Type B pancreatic cell (in vitro differentiated cells): ENCODE data around the gene CD101. TPM values are rescaled to one million over a fixed set of nuclear protein-coding genes. Genes with fewer than 3 reads are reported as not detected.

ENCODE experiments used
- DNase-seq: peaks from one replicate; pipeline ENCODE4 v3.0.0; 2021; ENCODE audit warnings: mixed read lengths; ENCODE audit not compliant: unreplicated experiment; ENCODE audit errors: extremely low spot score
- H3K27ac Mint-ChIP-seq: 2 replicates; pipeline ENCODE4 v1.8.0; 2021; ENCODE audit warnings: mild to moderate bottlenecking, mixed read lengths
- H3K27me3 Mint-ChIP-seq: 2 replicates; pipeline ENCODE4 v1.8.0; 2021; ENCODE audit warnings: mixed read lengths
- H3K36me3 Mint-ChIP-seq: 2 replicates; pipeline ENCODE4 v1.8.0; 2021; ENCODE audit warnings: mixed read lengths
- H3K4me1 Mint-ChIP-seq: one replicate; pipeline ENCODE4 v1.8.0; 2021; ENCODE audit warnings: mixed read lengths; ENCODE audit not compliant: unreplicated experiment
- H3K4me3 Mint-ChIP-seq: 2 replicates; pipeline ENCODE4 v1.8.0; 2021; ENCODE audit warnings: mild to moderate bottlenecking, mixed read lengths
- H3K9me3 Mint-ChIP-seq: 2 replicates; pipeline ENCODE4 v1.8.0; 2021; ENCODE audit warnings: mixed read lengths
- CTCF ChIP-seq: fragments of 200-600 bp; sonication (generic); conservative IDR thresholded peaks from 2 replicates; pipeline ENCODE4 v1.5.0; 2021; ENCODE audit warnings: antibody characterized with exemption, mild to moderate bottlenecking
- total RNA-seq: library from RNA; stranded (reverse); gene quantifications from 2 replicates; pipeline ENCODE4 v1.2.1, GENCODE V29; 2021; ENCODE audit warnings: low replicate concordance

Gene CD101
- total RNA-seq, 1 donor from 2014 or later, result 4.4 TPM

GRCh38 chr1:116982319-116983004 is 19.1 kb upstream of the CD101 start:
- Mint-ChIP-seq H3K36me3 (peaks cover 38% of the 10 kb centered on the region), H3K4me3 (no peak overlapping the region), H3K27ac (no peak overlapping the region), H3K4me1 (peaks cover 12% of the 10 kb centered on the region), H3K27me3 (no peaks in the 10 kb centered on the region), H3K9me3 (peaks cover 3% of the 10 kb centered on the region)
- no peak for DNase-seq
- no peak for TF ChIP-seq CTCF

- DNase-seq, result no peak
- Mint-ChIP-seq H3K27me3 (no peaks in the 10 kb centered on the region), H3K9me3 (no peaks in the 10 kb centered on the region), H3K4me1 (peaks cover 18% of the 10 kb centered on the region), H3K27ac (no peak overlapping the region), H3K4me3 (no peak overlapping the region), H3K36me3 (peaks cover 43% of the 10 kb centered on the region)
- TF ChIP-seq CTCF, result no peak
Observed at GRCh38 chr1:116983112-116983511, 18.4 kb upstream of the CD101 start.

- Mint-ChIP-seq H3K27me3 (no peaks in the 10 kb centered on the region), H3K36me3 (peaks cover 49% of the 10 kb centered on the region), H3K27ac (no peak overlapping the region), H3K4me1 (peaks cover 24% of the 10 kb centered on the region), H3K4me3 (no peak overlapping the region), H3K9me3 (no peaks in the 10 kb centered on the region)
- no peak for TF ChIP-seq CTCF
- no peak for DNase-seq
Observed at GRCh38 chr1:116983678-116984077, 17.9 kb upstream of the CD101 start.

GRCh38 chr1:116984406-116985160 is 17.0 kb upstream of the CD101 start:
- DNase-seq, result no peak
- no peak for TF ChIP-seq CTCF
- Mint-ChIP-seq H3K4me3 (no peak overlapping the region), H3K27ac (no peak overlapping the region), H3K9me3 (no peaks in the 10 kb centered on the region), H3K4me1 (peaks cover 25% of the 10 kb centered on the region), H3K27me3 (no peaks in the 10 kb centered on the region), H3K36me3 (peaks cover 50% of the 10 kb centered on the region)

- peaks cover 56% of the 10 kb centered on the region for H3K36me3 Mint-ChIP-seq
- H3K4me3 Mint-ChIP-seq, result no peak overlapping the region
- no peak for TF ChIP-seq CTCF
- H3K4me1 Mint-ChIP-seq, result peaks cover 25% of the 10 kb centered on the region
- DNase-seq, result no peak
- H3K9me3 Mint-ChIP-seq, result no peaks in the 10 kb centered on the region
- no peaks in the 10 kb centered on the region for H3K27me3 Mint-ChIP-seq
- H3K27ac Mint-ChIP-seq, result no peak overlapping the region
Observed at GRCh38 chr1:116986421-116987255, 14.9 kb upstream of the CD101 start.
